Middle frontal gyrus (tissue), 1 donor: ENCODE data around the gene RNF126.
A peak's percentile ranks its signal among the peaks of the same experiment; 100 is the strongest.
"Not testable (repeated sequence)": the region's sequence is repeated elsewhere in the genome, so short reads cannot be mapped to it uniquely, and the experiment has no call there.

Source experiments
- DNase-seq: peaks from one replicate; pipeline ENCODE4 v3.0.0-alpha.2; 2015; ENCODE audit warnings: low spot score; ENCODE audit errors: extremely low spot score

Gene RNF126

DNA sequence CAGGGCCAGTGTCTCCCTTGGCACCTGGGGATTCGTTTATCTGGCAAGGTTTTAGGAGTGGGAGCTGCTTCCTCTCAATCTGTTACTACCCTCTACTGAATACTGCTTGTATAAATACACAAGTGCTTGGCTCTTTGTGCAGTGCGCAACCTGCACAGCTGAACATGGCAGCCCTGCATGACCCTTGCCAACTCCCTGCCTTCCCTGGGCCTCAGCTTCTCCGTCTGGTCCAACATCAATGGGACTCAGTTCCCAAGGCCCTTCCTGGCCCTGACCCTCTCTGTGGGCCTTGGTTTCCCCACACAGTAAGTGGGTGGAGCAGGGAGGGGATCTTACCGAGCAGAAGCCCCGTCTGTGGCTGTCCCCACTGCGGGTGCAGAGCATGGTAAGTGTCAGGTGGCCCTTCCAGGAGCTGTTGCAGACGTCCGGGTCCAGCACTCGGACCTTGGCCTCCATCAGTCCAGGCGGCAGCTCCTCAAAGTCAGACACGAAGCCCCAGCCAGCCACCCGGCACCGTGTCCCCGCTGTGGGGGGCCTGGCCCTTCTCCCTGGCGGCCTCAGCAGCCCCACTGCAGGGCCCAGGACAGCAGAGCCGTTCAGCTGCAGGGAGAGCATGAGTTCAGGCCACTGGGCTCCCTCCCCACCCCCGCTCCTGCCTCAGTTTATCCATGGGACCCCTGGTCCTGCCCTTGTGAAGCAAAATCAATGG lies 23.7 kb upstream of the RNF126 start:
- DNase-seq, result no peak

DNA sequence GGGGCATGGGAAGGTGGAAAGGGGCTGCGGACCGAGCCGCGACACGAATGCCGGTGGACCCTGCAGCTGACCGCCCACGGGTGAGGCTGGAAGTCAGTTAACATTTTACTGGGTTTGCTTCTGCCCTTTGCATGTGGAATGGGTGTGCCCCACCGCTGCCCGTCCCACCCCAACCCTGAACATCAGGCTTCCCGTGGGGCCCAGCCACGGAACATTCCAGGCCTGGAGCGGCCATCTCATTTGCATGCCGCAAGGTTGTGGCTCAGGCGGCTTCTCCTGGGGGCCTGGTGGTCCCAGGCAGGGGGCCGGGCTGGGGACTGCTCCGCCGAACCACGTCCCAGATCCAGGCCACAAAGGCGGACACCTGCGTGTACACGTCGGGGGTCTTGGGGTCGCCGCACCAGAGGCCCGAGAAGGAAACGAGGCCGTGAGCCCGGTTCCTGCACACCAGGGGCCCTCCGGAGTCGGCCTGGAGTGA lies 22.5 kb upstream of the RNF126 start:
- DNase-seq, result no peak

DNA sequence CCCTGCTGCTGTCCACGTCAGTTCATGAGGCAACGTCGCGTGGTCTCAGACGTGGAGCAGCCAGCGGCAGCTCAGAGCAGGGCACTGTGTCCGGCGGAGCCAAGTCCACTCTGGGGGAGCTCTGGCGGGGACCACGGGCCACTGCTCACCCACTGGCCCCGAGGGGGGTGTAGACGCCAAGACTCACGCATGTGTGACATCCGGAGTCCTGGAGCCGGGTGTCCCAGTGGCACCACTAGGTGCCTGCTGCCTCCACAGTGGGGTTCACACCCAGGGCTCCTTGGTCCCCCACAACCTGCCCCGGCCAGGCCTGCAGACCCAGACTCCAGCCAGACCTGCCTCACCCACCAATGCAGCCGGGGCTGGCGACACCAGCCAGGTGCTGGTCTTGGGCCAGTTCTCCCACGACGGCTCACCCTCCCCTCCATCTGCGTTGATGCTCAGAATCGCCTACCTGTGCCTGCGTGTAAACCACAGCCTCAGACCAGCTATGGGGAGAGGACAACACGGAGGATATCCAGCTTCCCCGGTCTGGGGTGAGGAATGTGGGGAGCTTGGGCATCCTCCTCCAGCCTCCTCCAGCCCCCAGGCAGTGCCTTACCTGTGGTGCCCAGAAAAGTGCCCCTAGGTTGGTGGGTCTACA lies 19.8 kb upstream of the RNF126 start:
- DNase-seq, result no peak

DNA sequence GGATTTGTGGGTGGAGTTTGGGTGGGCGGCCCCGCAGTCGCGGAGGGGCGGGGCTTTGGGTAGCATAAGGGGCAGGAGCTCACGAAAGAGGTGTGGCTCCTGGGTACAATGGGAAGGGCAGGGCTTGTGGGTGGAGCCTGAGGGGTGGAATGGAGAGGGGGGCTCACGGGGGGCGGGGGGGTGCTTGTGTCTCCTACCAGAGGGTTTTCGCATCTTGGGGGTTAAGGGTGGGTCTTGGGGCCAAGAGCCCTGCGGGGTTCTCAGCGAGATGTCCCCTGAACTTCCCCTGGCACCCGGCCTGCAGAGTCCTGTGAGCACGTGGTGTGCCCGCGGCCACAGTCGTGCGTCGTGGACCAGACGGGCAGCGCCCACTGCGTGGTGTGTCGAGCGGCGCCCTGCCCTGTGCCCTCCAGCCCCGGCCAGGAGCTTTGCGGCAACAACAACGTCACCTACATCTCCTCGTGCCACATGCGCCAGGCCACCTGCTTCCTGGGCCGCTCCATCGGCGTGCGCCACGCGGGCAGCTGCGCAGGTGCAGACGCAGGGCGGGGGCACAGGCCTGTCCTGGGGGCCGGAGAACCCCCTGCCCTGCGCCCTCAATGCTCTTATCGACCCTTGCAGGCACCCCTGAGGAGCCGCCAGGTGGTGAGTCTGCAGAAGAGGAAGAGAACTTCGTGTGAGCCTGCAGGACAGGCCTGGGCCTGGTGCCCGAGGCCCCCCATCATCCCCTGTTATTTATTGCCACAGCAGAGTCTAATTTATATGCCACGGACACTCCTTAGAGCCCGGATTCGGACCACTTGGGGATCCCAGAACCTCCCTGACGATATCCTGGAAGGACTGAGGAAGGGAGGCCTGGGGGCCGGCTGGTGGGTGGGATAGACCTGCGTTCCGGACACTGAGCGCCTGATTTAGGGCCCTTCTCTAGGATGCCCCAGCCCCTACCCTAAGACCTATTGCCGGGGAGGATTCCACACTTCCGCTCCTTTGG lies 18.3 kb upstream of the RNF126 start:
- DNase-seq, result no peak

DNA sequence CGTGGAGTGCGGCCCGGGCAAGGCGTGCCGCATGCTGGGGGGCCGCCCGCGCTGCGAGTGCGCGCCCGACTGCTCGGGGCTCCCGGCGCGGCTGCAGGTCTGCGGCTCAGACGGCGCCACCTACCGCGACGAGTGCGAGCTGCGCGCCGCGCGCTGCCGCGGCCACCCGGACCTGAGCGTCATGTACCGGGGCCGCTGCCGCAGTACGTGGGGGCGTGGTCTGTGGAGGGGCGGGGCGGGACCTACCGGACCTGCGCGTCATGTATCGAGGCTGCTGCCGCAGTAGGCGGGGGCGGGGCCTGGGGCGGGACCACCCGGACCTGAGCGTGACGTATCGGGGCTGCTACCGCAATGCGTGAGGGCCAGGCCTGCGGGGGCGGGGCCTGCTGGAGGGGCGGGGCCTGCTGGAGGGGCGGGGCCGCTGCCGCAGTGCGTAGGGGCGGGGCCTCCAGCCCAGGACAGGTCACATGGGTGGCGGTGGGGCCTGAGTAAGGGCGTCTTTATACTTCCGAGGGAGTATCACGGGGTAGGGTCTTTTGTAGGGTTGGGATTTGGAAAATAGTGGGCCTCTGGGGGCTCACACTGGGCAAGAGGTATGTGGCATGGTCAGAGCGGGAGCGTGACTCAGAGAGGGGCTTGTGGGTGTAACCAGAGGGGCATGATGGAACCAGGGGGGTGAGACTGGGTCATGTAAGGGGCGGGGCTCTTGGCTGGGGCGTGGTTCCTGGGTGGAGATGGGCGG lies 17.4 kb upstream of the RNF126 start:
- peak; percentile 95 for DNase-seq

DNA sequence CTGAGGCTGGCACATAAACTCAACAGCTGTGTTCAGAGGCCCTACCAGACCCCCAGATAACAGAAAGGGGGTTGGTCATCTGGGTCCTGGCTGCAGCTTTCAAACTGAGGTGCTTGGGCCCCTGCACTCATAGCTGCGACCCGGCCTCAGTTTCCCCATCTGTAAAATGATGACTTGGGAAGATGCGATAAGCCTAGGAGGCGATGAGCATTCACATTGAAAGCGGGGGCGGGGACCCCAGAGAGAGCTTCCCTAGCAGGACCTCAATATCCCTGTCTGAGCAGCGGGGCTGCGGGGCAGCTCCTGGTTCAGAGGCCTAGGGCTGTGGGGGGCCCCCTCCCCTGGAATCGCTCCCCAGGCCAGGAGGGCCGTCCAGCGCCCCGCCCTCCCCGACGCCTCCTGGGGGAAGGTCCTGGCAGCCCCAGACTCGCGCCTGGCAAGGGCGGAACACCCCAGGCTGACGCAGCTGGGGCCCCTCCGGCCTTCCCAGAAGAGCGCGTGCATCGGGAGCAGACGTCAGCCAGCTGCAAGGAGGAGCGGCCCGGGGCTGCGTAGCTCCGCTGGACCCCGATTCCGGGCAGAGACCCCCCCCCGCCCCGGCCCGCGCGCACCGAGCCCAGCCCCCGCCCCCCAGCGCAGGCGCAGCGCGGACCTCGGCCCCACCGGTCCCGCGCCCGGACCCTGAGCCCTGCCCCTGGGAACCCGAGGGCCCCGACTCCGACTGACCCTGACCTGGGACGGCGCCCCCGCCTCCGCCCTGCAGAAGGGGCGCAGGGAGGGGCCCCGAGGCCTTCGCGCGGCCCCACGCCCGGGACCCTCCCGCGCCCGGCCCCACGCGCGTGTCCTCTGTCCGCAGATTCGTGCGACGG lies 16.6 kb upstream of the RNF126 start:
- DNase-seq, result no peak

DNA sequence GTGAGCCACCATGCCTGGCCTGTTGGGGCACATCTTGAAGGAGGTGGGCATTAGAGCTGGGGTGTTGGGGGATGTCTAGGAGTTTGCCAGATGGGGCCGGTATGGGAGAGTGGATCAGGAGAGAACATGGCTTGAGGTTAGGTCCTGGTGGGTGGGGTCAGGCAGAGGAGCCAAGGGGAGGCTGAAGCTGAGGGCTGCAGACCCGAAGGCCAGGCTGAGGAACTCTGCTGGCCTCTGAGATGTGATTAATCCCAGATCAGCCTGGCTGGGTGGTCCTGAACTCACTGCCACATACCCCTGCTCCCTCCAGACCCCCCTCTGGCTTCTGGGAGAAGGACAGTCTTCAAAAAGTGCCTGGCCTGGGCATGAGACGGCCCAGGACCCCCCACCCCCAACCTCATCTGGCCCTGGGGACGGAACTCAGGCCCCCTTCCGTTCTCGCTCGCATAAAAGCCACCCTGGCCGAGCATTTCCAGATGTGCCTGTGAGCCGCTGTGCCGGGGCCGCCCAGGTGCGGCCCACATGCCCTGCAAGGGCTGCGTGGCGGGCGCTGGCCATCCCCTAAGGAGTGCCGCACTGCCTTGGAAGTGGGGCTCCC lies 15.9 kb upstream of the RNF126 start:
- no peak for DNase-seq

DNA sequence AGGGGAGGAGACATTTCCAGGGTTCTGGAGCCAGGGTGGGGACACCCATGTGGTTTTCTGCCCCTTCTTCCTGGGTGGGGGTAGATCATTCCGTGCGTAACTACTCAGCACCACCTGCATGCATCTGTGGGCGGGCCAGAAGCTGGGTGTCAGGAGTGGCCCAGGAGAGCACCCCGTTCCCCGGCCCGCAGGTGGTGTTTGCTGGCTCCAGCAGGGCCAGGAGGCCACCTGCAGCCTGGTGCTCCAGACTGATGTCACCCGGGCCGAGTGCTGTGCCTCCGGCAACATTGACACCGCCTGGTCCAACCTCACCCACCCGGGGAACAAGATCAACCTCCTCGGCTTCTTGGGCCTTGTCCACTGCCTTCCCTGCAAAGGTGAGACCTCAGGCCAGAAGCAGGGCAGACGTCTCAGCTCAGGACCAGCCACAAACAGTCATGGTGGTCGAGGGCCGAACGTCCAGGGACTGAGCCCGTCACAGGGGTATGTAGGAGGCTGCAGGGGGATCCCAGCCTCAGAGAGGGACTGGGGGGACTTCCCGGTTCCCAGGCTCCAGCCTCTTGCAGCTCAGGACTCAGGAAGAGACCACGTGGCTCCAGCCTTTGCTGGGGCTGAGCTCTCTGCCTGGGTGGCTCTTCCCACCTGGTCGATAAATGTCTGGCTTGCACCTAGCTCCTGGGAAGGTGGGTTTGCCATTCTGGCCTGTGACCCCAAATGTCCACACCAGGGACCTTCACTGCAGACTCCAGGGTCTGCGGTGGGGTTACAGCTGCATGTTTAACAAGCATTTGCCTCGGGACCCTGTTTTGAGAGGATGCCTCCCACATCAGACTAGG lies 14.8 kb upstream of the RNF126 start:
- no peak for DNase-seq

DNA sequence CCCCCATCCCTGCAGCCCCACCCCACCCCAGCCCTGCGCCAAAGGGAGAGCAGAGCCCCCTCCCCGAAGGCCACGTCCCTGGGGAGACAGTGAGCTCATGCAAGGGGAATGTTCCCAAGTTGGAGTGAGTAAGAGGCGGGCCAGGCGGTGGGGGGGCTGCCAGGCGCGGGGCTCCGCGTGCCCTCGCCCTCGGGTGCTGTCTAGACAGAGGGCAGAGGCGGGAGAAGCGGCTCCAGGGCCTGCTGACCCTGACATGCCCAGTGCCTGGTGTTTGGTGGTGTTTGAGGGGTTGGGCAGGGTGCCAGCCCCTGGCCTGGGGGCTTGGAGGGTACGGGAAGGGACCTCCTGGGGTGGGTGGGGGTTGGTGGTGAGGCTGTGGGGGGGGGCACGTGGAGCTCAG lies 14.2 kb upstream of the RNF126 start:
- no peak for DNase-seq

DNA sequence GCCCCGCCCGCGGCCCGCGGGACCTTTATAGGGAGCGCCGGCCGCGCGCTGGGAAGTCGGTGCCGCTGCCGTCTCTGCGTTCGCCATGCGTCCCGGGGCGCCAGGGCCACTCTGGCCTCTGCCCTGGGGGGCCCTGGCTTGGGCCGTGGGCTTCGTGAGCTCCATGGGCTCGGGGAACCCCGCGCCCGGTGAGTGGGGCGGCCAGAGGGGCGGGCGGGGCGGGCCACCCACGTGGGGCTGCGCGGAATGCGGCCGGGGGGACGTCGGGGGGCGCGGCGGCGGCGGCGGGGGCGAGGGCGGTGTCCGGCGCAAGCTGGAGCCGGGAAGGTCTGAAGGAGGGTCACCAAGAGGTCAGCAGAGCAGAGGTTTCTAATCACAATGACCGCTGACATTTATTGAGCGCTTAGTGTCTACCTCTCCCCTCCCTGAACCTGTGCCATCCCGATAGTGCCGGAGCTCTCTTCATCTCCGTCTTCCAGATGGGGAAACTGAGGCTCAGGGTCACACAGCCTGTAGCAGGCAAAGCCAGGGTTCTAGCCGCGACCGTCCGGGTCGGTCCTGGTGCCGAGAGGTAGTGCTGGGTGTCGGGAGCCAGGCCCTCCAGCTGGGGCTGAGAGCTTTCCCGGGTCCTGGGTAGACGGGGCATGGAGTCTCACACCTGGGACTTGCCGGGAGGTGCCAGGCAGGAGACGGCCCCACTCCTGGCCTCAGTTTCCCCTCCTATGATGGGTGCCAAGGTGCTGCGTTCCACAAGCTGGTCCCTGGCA lies 13.5 kb upstream of the RNF126 start, which contains the start of gene FSTL3:
Gene FSTL3, plus strand, starts transcription at position 54 of the 767 bp plus-strand sequence. Its CDS starts 32 bp downstream, at position 86.
- DNase-seq, result no peak

DNA sequence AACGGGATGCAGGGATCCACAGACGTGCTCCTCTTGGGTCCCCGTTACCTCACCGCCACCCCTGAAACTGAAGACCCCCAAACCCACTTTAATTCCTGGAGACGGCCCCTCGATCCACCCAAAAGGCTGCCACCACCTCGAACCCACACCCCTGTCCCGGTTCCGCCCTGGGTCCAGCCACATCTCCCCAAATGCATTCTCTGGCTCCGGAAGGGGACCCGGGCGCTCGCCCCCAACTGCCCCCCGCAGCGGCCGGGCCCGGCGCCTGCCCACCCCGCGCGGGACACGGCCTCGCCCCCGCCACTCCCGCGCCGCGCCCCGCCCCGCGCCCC lies 13.0 kb upstream of the RNF126 start:
- DNase-seq, result no peak

DNA sequence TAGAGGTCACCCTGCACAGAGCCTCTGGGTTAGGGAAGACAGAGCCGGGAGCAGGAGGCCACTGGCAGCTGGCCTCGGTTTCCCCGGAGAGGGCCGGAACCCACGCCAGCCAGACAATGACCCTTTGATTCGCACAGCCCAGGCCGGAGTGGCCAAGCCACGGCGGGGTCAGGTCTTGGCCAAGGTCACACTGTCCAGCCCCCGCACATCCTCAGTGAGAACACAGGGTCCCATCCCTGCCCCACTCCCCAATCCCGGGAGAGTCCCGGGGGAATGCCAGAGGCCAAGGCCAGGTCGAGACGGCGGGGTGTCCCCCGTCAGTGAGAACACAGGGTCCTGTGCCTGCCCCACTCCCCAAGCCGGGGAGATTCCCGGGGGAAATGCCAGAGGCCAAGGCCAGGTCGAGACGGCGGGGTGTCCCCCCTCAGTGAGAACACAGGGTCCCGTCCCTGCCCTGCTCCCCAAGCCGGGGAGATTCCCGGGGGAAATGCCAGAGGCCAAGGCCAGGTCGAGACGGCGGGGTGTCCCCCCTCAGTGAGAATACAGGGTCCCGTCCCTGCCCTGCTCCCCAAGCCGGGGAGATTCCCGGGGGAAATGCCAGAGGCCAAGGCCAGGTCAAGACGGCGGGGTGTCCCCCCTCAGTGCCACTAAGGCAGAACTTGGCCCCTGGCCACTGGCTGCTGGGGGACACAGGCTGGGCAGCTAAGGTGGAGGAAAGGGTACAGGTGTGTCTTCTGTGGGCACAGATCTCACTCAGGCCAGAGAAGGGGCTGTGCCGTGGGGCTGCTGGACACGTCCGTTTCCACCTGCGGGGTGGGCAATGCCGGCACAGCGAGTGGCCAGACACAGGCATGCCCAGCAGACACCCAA lies 11.5 kb upstream of the RNF126 start:
- no peak for DNase-seq

DNA sequence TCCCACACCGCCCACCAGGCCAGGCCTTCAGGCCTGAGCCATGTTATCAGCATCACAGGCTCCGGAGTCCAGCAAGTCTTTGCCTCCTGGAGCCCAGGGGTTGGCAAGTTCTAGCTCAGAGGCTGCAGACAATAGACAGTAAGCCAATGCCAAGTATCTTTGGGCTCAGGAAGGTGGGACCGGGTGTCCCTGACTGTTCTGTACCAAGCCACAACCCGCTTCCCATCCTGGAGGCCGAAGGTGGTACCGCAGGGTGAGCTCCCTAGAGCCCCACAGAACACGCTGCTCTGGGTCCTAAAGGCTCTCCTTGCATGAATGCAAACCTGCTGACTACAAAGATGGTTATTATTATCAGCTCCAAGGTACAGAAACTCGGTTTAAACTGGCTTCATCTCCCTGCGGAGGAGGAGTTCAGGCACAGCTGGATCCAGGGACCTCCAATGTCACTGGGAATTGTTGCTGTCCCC lies 7.6 kb upstream of the RNF126 start:
- no peak for DNase-seq

DNA sequence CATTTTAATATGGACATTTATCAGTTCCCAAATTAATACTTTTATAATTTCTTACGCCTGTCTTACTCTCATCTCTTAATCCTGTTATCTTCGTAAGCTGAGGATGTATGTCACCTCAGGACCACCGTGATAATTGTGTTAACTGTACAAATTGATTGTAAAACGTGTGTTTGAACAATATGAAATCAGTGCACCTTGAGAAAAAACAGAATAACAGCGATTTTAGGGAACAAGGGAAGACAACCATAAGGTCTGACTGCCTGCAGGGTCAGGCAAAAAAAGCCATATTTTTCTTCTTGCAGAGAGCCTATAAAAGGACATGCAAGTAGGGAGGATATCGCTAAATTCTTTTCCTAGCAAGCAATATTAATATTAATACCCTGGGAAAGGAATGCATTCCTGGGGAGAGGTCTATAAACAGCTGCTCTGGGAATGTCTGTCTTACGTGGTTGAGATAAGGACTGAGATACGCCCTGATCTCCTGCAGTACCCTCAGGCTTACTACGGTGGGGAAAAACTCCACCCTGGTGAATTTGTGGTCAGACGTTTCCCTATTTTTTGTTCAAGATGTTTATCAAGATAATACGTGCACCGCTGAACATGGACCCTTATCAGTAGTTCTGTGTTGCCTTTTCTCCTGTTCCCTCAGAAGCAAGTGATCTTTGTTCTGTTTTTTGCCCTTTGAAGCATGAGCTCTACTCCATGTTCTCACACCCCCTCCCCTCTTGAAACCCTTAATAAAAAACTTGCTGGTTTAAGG lies 5.8 kb upstream of the RNF126 start:
- not testable (repeated sequence) for DNase-seq

DNA sequence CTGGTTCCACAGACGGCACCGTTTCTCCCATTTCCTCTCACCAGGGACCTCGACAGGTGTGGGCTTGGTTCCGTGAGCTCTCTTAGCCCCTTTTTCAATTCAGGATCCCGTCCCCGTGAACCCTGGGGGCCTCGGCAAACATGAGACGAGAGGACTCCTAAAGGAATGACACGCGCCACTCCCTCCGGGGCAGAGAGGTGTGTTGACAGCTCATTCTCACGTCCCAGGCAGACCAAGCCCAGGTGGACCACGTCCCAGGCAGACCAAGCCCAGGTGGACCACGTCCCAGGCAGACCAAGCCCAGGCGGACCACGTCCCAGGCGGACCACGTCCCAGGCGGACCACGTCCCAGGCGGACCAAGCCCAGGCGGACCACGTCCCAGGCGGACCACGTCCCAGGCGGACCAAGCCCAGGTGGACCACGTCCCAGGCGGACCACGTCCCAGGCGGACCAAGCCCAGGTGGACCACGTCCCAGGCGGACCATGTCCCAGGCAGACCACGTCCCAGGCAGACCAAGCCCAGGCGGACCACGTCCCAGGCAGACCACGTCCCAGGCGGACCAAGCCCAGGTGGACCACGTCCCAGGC lies 4.1 kb upstream of the RNF126 start:
- not testable (repeated sequence) for DNase-seq

DNA sequence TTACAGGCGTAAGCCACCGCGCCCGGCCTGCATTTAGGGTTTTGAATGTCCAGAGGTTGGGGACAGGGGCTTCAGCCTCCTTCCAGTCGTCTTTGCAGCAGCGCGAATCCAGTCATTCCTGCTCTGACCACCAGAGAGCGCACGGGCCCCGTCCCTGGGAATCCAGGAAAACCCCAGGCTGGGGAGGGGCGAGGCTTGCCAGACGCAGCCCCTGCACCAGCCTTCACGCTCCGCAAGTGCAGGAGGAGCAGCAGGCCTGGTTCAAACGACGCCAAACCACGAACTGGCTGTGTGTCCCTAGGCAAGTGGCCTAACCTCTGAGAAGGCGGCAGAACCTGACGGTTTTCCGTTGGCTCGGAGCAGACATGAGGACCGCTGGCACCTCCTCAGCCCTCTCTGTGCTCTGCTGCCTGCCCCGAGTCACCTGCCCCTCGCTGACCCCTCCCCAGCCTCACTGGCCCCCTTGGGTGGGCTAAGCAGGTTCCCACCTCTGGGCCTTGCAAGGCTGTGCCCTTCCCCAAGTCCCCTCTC lies 2.0 kb upstream of the RNF126 start:
- DNase-seq, result peak; percentile 63
